ENCODE data around the gene PTBP2. TPM values are rescaled to one million over a fixed set of nuclear protein-coding genes. Genes with fewer than 3 reads are reported as not detected.

The PTBP2 gene
- total RNA-seq, 4 donors from 2014 or later = 42.0 to 90.2 (median 51.2) TPM

GRCh38 chr1:96837781-96838216, 116.2 kb downstream of the PTBP2 start:
- Histone ChIP-seq H3K27ac (no peak overlapping the region), H3K4me3 (no peak overlapping the region), H3K4me1 (no peaks in the 10 kb centered on the region), H3K27me3 (no peaks in the 10 kb centered on the region), H3K9me3 (no peaks in the 10 kb centered on the region), H3K36me3 (no peaks in the 10 kb centered on the region)
- no peak for DNase-seq (ENCODE audit: low spot score in 2 of 2)
- WGBS, 2 donors = 56 to 67% methylated on average over 2 of the region's 2 CpGs
- TF ChIP-seq CTCF (IDR thresholded peaks at IDR 0.05) (no peak), POLR2A (IDR thresholded peaks at IDR 0.05) (no peak), EP300 (IDR thresholded peaks at IDR 0.05) (no peak)

DNA sequence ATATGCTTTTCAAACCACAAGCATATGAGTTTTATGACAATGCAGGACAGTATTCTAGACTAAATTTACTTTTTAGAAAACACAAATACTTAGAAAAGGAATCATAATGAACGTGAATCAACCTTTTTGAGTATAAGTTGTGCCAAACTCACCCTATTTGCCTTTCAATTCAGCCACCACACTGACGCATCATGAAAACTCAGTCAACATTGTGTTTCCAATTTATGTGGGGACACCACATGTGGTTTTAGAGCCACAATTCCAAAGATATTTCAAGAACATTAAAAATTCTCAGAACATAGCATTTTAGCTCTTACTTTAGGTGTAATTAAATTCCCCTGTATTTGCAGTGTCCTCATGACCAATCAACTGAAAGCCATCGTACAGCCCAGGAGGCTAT, 118.8 kb downstream of the PTBP2 start:
- Histone ChIP-seq H3K9me3 (no peaks in the 10 kb centered on the region), H3K4me1 (no peaks in the 10 kb centered on the region), H3K27me3 (no peaks in the 10 kb centered on the region), H3K4me3 (no peak overlapping the region), H3K27ac (no peak overlapping the region), H3K36me3 (no peaks in the 10 kb centered on the region)
- no peak for DNase-seq (ENCODE audit: low spot score in 2 of 2)
- TF ChIP-seq CTCF (IDR thresholded peaks at IDR 0.05) (no peak), EP300 (IDR thresholded peaks at IDR 0.05) (no peak), POLR2A (IDR thresholded peaks at IDR 0.05) (no peak)
- WGBS, 2 donors = 88 to 94% methylated on average over 3 of the region's 3 CpGs

- no peak overlapping the region for H3K4me3 ChIP-seq
- no peaks in the 10 kb centered on the region for H3K27me3 ChIP-seq
- no peaks in the 10 kb centered on the region for H3K36me3 ChIP-seq
- no peaks in the 10 kb centered on the region for H3K9me3 ChIP-seq
- no peak overlapping the region for H3K27ac ChIP-seq
- no peak for DNase-seq (ENCODE audit: low spot score in 2 of 2)
- TF ChIP-seq EP300 (IDR thresholded peaks at IDR 0.05) = no peak
- no peak for TF ChIP-seq CTCF (IDR thresholded peaks at IDR 0.05)
- TF ChIP-seq POLR2A (IDR thresholded peaks at IDR 0.05) = no peak
- H3K4me1 ChIP-seq = no peaks in the 10 kb centered on the region
These were observed 120.6 kb downstream of the PTBP2 start for GRCh38 chr1:96842215-96842614.

- TF ChIP-seq POLR2A (IDR thresholded peaks at IDR 0.05) = no peak
- TF ChIP-seq CTCF (IDR thresholded peaks at IDR 0.05) = no peak
- TF ChIP-seq EP300 (IDR thresholded peaks at IDR 0.05) = no peak
- Histone ChIP-seq H3K36me3 (no peaks in the 10 kb centered on the region), H3K4me1 (no peaks in the 10 kb centered on the region), H3K9me3 (no peaks in the 10 kb centered on the region), H3K27me3 (no peaks in the 10 kb centered on the region), H3K4me3 (no peak overlapping the region), H3K27ac (no peak overlapping the region)
- DNase-seq (ENCODE audit: low spot score in 2 of 2) = no peak
- WGBS, 2 donors = 63 to 72% methylated on average over 3 of the region's 3 CpGs
These were observed 121.6 kb downstream of the PTBP2 start for GRCh38 chr1:96843196-96843595.

DNA sequence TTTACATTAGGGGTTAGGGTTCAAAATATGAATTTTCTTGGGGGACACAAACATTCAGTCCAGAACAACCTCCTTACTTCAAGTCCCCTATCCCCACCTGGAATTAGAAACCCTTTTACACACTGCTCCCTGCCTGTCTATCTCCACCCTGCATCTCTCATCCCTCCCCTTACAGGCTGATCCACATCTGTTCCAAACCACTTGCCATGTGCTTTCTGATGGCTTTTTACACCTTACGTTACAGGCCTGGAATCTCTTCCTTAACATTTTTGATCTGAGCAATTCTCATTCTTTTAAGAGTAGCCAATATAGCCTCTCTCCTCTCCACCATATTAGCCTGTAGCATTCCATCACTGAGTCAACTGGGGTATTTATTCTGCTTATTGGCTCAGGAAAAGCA, 122.0 kb downstream of the PTBP2 start:
- no peaks in the 10 kb centered on the region for H3K36me3 ChIP-seq
- DNase-seq (ENCODE audit: low spot score in 2 of 2) = no peak
- TF ChIP-seq CTCF (IDR thresholded peaks at IDR 0.05) (no peak), EP300 (IDR thresholded peaks at IDR 0.05) (no peak), POLR2A (IDR thresholded peaks at IDR 0.05) (no peak)
- H3K27ac ChIP-seq = no peak overlapping the region
- 86 to 94% methylated on average over 1 of the region's 1 CpG for WGBS, 2 donors
- no peak overlapping the region for H3K4me3 ChIP-seq
- H3K27me3 ChIP-seq = no peaks in the 10 kb centered on the region
- no peaks in the 10 kb centered on the region for H3K9me3 ChIP-seq
- H3K4me1 ChIP-seq = no peaks in the 10 kb centered on the region
